WTC11 (cell line): ENCODE measurements around the gene MYL5. TPM values are rescaled to one million over a fixed set of nuclear protein-coding genes. Genes with fewer than 3 reads are reported as not detected.

Source experiments
- ATAC-seq: fragments of 200-7000 bp; cut with Tn5 transposase; 2 replicates; pipeline ENCODE4 v1.10.0; 2021; ENCODE audit warnings: mild to moderate bottlenecking, moderate library complexity
- CTCF ChIA-PET: fragments of 300-600 bp; sonication (Branson Sonifier 250); formaldehyde crosslinking; loops from one replicate; lab custom pipeline; 2021; ENCODE audit warnings: antibody characterized with exemption; lab: Charles Lee
- POLR2A ChIA-PET: fragments of 350-600 bp; sonication (Branson Sonifier 250); formaldehyde crosslinking; loops from one replicate; lab custom pipeline; 2021; ENCODE audit warnings: antibody characterized with exemption; lab: Charles Lee
- DNase-seq: peaks from one replicate; pipeline ENCODE4 v3.0.0; 2021; ENCODE audit warnings: low spot score
- H3K27ac Mint-ChIP-seq: 2 replicates; pipeline ENCODE4 v1.8.0; 2021; ENCODE audit warnings: mixed read lengths
- H3K27me3 Mint-ChIP-seq: 2 replicates; pipeline ENCODE4 v1.8.0; 2021; ENCODE audit warnings: low read depth, mild to moderate bottlenecking, moderate library complexity, mixed read lengths
- H3K36me3 Mint-ChIP-seq: 2 replicates; pipeline ENCODE4 v1.8.0; 2021; ENCODE audit warnings: mixed read lengths
- H3K4me1 Mint-ChIP-seq: 2 replicates; pipeline ENCODE4 v1.8.0; 2022; ENCODE audit warnings: mixed read lengths
- H3K4me3 Mint-ChIP-seq: 2 replicates; pipeline ENCODE4 v1.8.0; 2021; ENCODE audit warnings: mild to moderate bottlenecking, moderate library complexity, mixed read lengths
- H3K9me3 Mint-ChIP-seq: 2 replicates; pipeline ENCODE4 v1.8.0; 2021; ENCODE audit warnings: mixed read lengths
- ELF4 ChIP-seq: sonication (generic); formaldehyde crosslinking; IDR thresholded peaks from 2 replicates; pipeline ENCODE4 v1.8.1; 2022; ENCODE audit warnings: low read depth, mild to moderate bottlenecking, moderate library complexity, missing genetic modification reagents
- EMX1 ChIP-seq: fragments of 250-450 bp; sonication (Bioruptor Pico); IDR thresholded peaks from 2 replicates; pipeline ENCODE4 v1.8.0; 2021; ENCODE audit warnings: mild to moderate bottlenecking
- ESRRA ChIP-seq: sonication (generic); formaldehyde crosslinking; IDR thresholded peaks from 2 replicates; pipeline ENCODE4 v1.8.1; 2022; ENCODE audit warnings: mild to moderate bottlenecking, missing genetic modification reagents, borderline replicate concordance
- GABPB1 ChIP-seq: sonication (generic); formaldehyde crosslinking; IDR thresholded peaks from 2 replicates; pipeline ENCODE4 v1.8.1; 2023; ENCODE audit warnings: mild to moderate bottlenecking, missing genetic modification reagents
- KAT7 ChIP-seq: sonication (generic); formaldehyde crosslinking; IDR thresholded peaks from 2 replicates; pipeline ENCODE4 v1.8.1; 2023; ENCODE audit warnings: missing genetic modification reagents, mild to moderate bottlenecking, borderline replicate concordance
- MXD4 ChIP-seq: fragments of 250-450 bp; sonication (Bioruptor Pico); IDR thresholded peaks from 2 replicates; pipeline ENCODE4 v1.8.0; 2021; ENCODE audit warnings: mild to moderate bottlenecking, moderate library complexity, borderline replicate concordance
- MYBL2 ChIP-seq: sonication (generic); formaldehyde crosslinking; IDR thresholded peaks from 2 replicates; pipeline ENCODE4 v1.8.1; 2023; ENCODE audit warnings: mild to moderate bottlenecking, moderate library complexity, missing genetic modification reagents
- NR3C1 ChIP-seq: sonication (generic); formaldehyde crosslinking; conservative IDR thresholded peaks from 2 replicates; pipeline ENCODE4 v1.8.1; 2023; ENCODE audit warnings: low read depth, mild to moderate bottlenecking, missing genetic modification reagents
- SMAD3 ChIP-seq: sonication (generic); formaldehyde crosslinking; IDR thresholded peaks from 2 replicates; pipeline ENCODE4 v1.8.0; 2022; ENCODE audit warnings: missing genetic modification reagents, mild to moderate bottlenecking, borderline replicate concordance
- TCF7 ChIP-seq: sonication (generic); formaldehyde crosslinking; IDR thresholded peaks from 2 replicates; pipeline ENCODE4 v1.8.0; 2022; ENCODE audit warnings: mild to moderate bottlenecking, low read depth, missing genetic modification reagents, moderate library complexity
- ZNF416 ChIP-seq: fragments of 250-450 bp; sonication (Bioruptor Pico); IDR thresholded peaks from 2 replicates; pipeline ENCODE4 v1.9.0; 2021; ENCODE audit warnings: mild to moderate bottlenecking, inconsistent platforms
- total RNA-seq: library from RNA; stranded (reverse); gene quantifications from 3 replicates; pipeline ENCODE4 v1.2.3, GENCODE V29; 2021
- TF ChIP-seq, protein P1 (sequence below): fragments of 250-450 bp; sonication (Bioruptor Pico); IDR thresholded peaks from 2 replicates; pipeline ENCODE4 v1.9.0; 2021; ENCODE audit warnings: mild to moderate bottlenecking
- TF ChIP-seq, protein P2 (sequence below): sonication (generic); formaldehyde crosslinking; IDR thresholded peaks from 2 replicates; pipeline ENCODE4 v1.8.0; 2022; ENCODE audit warnings: missing genetic modification reagents
- TF ChIP-seq, protein P3 (sequence below): sonication (generic); formaldehyde crosslinking; IDR thresholded peaks from 2 replicates; pipeline ENCODE4 v1.8.0; 2023; ENCODE audit warnings: mild to moderate bottlenecking, missing genetic modification reagents
- TF ChIP-seq, protein P4 (sequence below): sonication (generic); formaldehyde crosslinking; conservative IDR thresholded peaks from 2 replicates; pipeline ENCODE4 v1.8.1; 2023; ENCODE audit warnings: mild to moderate bottlenecking, low read depth, missing genetic modification reagents, moderate library complexity

Gene MYL5
- total RNA-seq, 1 experiment from 2014 or later = 22.2 TPM

DNA sequence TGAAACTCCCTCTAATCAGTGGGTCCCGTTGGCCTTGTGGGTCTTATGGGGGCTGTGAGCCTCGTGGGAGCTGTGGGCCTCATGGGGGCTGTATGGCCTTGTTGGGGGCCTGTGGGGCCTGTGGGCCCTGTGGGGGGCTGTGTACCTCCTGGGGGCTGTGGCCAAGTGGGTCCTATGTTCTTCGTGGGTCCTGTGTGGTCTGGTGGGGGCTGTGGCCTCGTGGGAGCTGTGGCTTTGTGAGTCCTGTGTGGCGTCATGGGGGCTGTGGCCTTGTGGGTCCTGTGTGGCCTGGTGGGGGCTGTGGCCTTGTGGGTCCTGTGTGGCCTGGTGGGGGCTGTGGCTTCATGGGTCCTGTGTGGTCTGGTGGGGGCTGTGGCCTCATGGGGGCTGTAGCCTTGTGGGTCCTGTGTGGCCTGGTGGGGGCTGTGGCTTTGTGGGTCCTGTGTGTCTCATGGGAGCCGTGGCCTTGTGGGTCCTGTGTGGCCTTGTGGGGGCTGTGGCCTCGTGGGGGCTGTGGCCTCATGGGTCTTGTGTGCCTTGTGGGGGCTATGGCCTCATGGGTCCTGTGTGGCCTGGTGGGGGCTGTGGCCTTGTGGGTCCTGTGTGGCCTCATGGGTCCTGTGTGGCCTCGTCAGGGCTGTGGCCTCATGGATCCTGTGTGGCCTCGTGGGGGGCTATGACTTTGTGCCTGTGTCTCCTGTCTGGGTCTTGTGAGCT is 38.7 kb downstream of the MYL5 start:
- ATAC-seq (no peak), DNase-seq (no peak)
- H3K27me3 Mint-ChIP-seq = no peaks in the 10 kb centered on the region
- peaks cover 30% of the 10 kb centered on the region for H3K36me3 Mint-ChIP-seq
- ChIA-PET POLR2A (no interaction called here), CTCF (no interaction called here)
- H3K4me1 Mint-ChIP-seq = peaks cover 10% of the 10 kb centered on the region; the same call in 1 of the 2 replicates
- H3K27ac Mint-ChIP-seq = no peak overlapping the region
- no peak overlapping the region for H3K4me3 Mint-ChIP-seq
- peaks cover 11% of the 10 kb centered on the region for H3K9me3 Mint-ChIP-seq
- TF ChIP-seq NR3C1 (CRISPR knock-in tag) (no peak), EMX1 (CRISPR knock-in tag) (no peak), MXD4 (CRISPR knock-in tag) (no peak), KAT7 (CRISPR knock-in tag) (no peak), ZNF416 (CRISPR knock-in tag) (no peak), ESRRA (no peak), TCF7 (CRISPR knock-in tag) (no peak), GABPB1 (CRISPR knock-in tag) (no peak)
- TF ChIP-seq, protein P1, sequence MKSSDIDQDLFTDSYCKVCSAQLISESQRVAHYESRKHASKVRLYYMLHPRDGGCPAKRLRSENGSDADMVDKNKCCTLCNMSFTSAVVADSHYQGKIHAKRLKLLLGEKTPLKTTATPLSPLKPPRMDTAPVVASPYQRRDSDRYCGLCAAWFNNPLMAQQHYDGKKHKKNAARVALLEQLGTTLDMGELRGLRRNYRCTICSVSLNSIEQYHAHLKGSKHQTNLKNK (CRISPR knock-in tag) = no peak

DNA sequence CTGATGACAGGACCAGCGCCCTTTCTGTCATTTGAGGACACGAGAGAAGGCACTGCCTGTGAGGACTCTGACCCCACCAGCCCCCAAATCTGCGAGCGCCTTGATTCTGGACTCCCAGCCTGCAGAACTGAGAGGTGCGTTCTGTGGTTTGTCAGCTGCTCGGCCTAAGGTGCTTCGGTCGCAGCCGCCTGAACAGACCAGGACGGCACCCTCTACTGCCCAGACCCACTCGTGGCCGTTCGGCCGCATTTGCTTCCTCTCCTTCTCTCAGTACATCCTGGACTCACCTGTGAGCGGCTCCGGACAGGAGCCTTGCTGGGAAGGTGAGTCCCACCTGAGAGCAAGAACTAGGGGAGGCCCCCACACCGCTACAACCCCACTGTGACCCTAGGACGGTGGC is 39.7 kb downstream of the MYL5 start:
- no peak overlapping the region for H3K27ac Mint-ChIP-seq
- TF ChIP-seq ELF4 (CRISPR knock-in tag) (no peak), MYBL2 (CRISPR knock-in tag) (no peak), SMAD3 (CRISPR knock-in tag) (no peak)
- TF ChIP-seq, protein P2, sequence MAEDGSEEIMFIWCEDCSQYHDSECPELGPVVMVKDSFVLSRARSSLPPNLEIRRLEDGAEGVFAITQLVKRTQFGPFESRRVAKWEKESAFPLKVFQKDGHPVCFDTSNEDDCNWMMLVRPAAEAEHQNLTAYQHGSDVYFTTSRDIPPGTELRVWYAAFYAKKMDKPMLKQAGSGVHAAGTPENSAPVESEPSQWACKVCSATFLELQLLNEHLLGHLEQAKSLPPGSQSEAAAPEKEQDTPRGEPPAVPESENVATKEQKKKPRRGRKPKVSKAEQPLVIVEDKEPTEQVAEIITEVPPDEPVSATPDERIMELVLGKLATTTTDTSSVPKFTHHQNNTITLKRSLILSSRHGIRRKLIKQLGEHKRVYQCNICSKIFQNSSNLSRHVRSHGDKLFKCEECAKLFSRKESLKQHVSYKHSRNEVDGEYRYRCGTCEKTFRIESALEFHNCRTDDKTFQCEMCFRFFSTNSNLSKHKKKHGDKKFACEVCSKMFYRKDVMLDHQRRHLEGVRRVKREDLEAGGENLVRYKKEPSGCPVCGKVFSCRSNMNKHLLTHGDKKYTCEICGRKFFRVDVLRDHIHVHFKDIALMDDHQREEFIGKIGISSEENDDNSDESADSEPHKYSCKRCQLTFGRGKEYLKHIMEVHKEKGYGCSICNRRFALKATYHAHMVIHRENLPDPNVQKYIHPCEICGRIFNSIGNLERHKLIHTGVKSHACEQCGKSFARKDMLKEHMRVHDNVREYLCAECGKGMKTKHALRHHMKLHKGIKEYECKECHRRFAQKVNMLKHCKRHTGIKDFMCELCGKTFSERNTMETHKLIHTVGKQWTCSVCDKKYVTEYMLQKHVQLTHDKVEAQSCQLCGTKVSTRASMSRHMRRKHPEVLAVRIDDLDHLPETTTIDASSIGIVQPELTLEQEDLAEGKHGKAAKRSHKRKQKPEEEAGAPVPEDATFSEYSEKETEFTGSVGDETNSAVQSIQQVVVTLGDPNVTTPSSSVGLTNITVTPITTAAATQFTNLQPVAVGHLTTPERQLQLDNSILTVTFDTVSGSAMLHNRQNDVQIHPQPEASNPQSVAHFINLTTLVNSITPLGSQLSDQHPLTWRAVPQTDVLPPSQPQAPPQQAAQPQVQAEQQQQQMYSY = no peak
- TF ChIP-seq, protein P3, sequence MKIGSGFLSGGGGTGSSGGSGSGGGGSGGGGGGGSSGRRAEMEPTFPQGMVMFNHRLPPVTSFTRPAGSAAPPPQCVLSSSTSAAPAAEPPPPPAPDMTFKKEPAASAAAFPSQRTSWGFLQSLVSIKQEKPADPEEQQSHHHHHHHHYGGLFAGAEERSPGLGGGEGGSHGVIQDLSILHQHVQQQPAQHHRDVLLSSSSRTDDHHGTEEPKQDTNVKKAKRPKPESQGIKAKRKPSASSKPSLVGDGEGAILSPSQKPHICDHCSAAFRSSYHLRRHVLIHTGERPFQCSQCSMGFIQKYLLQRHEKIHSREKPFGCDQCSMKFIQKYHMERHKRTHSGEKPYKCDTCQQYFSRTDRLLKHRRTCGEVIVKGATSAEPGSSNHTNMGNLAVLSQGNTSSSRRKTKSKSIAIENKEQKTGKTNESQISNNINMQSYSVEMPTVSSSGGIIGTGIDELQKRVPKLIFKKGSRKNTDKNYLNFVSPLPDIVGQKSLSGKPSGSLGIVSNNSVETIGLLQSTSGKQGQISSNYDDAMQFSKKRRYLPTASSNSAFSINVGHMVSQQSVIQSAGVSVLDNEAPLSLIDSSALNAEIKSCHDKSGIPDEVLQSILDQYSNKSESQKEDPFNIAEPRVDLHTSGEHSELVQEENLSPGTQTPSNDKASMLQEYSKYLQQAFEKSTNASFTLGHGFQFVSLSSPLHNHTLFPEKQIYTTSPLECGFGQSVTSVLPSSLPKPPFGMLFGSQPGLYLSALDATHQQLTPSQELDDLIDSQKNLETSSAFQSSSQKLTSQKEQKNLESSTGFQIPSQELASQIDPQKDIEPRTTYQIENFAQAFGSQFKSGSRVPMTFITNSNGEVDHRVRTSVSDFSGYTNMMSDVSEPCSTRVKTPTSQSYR = no peak
- TF ChIP-seq, protein P4, sequence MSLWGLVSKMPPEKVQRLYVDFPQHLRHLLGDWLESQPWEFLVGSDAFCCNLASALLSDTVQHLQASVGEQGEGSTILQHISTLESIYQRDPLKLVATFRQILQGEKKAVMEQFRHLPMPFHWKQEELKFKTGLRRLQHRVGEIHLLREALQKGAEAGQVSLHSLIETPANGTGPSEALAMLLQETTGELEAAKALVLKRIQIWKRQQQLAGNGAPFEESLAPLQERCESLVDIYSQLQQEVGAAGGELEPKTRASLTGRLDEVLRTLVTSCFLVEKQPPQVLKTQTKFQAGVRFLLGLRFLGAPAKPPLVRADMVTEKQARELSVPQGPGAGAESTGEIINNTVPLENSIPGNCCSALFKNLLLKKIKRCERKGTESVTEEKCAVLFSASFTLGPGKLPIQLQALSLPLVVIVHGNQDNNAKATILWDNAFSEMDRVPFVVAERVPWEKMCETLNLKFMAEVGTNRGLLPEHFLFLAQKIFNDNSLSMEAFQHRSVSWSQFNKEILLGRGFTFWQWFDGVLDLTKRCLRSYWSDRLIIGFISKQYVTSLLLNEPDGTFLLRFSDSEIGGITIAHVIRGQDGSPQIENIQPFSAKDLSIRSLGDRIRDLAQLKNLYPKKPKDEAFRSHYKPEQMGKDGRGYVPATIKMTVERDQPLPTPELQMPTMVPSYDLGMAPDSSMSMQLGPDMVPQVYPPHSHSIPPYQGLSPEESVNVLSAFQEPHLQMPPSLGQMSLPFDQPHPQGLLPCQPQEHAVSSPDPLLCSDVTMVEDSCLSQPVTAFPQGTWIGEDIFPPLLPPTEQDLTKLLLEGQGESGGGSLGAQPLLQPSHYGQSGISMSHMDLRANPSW (CRISPR knock-in tag) = no peak
- DNase-seq (no peak), ATAC-seq (peak; percentile 51)
- ChIA-PET POLR2A (no interaction called here), CTCF (no interaction called here)
- H3K36me3 Mint-ChIP-seq = peaks cover 24% of the 10 kb centered on the region
- no peak overlapping the region for H3K4me3 Mint-ChIP-seq
- peaks cover 4% of the 10 kb centered on the region; the same call in 1 of the 2 replicates for H3K4me1 Mint-ChIP-seq
- no peaks in the 10 kb centered on the region for H3K27me3 Mint-ChIP-seq
- H3K9me3 Mint-ChIP-seq = peaks cover 9% of the 10 kb centered on the region
